ENCODE measurements around the gene HOXA5. TPM values are rescaled to one million over a fixed set of nuclear protein-coding genes. Genes with fewer than 3 reads are reported as not detected.

Gene HOXA5
- polyA plus RNA-seq, 4 donors: 76.3 to 92.8 (median 81.6) TPM

Other genes starting within 250 kb of the HOXA5 start
- gene HOXA1, start 47.7 kb downstream of the HOXA5 start, polyA plus RNA-seq (ENCODE audit: insufficient read length in 4 of 4): 1 to 10 TPM; 2.6 to 4.0 (median 3.0) TPM
- gene HOXA2, start 41.0 kb downstream of the HOXA5 start, polyA plus RNA-seq (ENCODE audit: insufficient read length in 4 of 4): 10 to 100 TPM; 10.1 to 15.1 (median 11.3) TPM
- 10 to 100 TPM; 22.0 to 26.2 (median 23.3) TPM for gene HOXA4, start 12.9 kb downstream of the HOXA5 start, polyA plus RNA-seq (ENCODE audit: insufficient read length in 4 of 4)
- gene HOXA6, start 4.1 kb upstream of the HOXA5 start, polyA plus RNA-seq (ENCODE audit: insufficient read length in 4 of 4): 10 to 100 TPM; 25.1 to 48.3 (median 35.4) TPM
- 10 to 100 TPM; 38.6 to 53.0 (median 46.3) TPM for gene HOXA3, start 8.9 kb upstream of the HOXA5 start, polyA plus RNA-seq (ENCODE audit: insufficient read length in 4 of 4)
- 10 to 100 TPM; 11.4 to 31.9 (median 27.3) TPM for gene HOXA7, start 13.0 kb upstream of the HOXA5 start, polyA plus RNA-seq (ENCODE audit: insufficient read length in 4 of 4)
- gene HOXA9, start 21.9 kb upstream of the HOXA5 start, polyA plus RNA-seq (ENCODE audit: insufficient read length in 4 of 4): 100 to 1,000 TPM in 2 of 4 donors, 10 to 100 TPM in 2; 54.9 to 111 (median 103) TPM
- gene HOXA10, start 30.6 kb upstream of the HOXA5 start, polyA plus RNA-seq (ENCODE audit: insufficient read length in 4 of 4): 100 to 1,000 TPM; 103 to 161 (median 136) TPM
- 10 to 100 TPM; 32.3 to 44.2 (median 40.7) TPM for gene HOXA11, start 41.6 kb upstream of the HOXA5 start, polyA plus RNA-seq (ENCODE audit: insufficient read length in 4 of 4)
- under 1 TPM in 1 of 4 donors, not detected in 3; 0.03 TPM for gene HOXA13, start 56.4 kb upstream of the HOXA5 start, polyA plus RNA-seq (ENCODE audit: insufficient read length in 4 of 4)
- gene EVX1, start 99.1 kb upstream of the HOXA5 start, polyA plus RNA-seq (ENCODE audit: insufficient read length in 4 of 4): under 1 TPM in 2 of 4 donors, not detected in 2; 0.07 to 0.08 TPM

Measured in left renal pelvis (tissue), 4 donors.